HG03280 (cell line): Measurements from ENCODE around the gene TAF11L10.
"Not testable (repeated sequence)": the region's sequence is repeated elsewhere in the genome, so short reads cannot be mapped to it uniquely, and the experiment has no call there.

ENCODE experiments used
- ATAC-seq: cut with Tn5 transposase; IDR thresholded peaks from one replicate; pipeline ENCODE4 v1.9.1; 2021; ENCODE audit warnings: mild to moderate bottlenecking, moderate library complexity; ENCODE audit not compliant: unreplicated experiment

TAF11L10 gene

GRCh38 chr5:17597728-17598127 is at the start of gene TAF11L10:
TAF11L10 (minus strand) TSS chr5:17597828.
- ATAC-seq: not testable (repeated sequence)

GRCh38 chr5:17634160-17634559 is 36.5 kb upstream of the TAF11L10 start, which contains the start of gene TAF11L14:
TAF11L14 (plus strand) TSS chr5:17634460.
- ATAC-seq: no peak

GRCh38 chr5:17631788-17632187 is 34.2 kb upstream of the TAF11L10 start, which contains the start of gene TAF11L13:
TAF11L13 (plus strand) TSS chr5:17632088.
- ATAC-seq: not testable (repeated sequence)

- no peak for ATAC-seq
These were observed 28.1 kb upstream of the TAF11L10 start for GRCh38 chr5:17625686-17626085.

GRCh38 chr5:17620627-17621026 is 23.0 kb upstream of the TAF11L10 start:
- no peak for ATAC-seq

GRCh38 chr5:17619354-17619753 is 21.7 kb upstream of the TAF11L10 start:
- ATAC-seq: no peak

- ATAC-seq: no peak
These were observed 17.4 kb upstream of the TAF11L10 start for GRCh38 chr5:17614872-17615605.

- ATAC-seq: not testable (repeated sequence)
These were observed 12.5 kb upstream of the TAF11L10 start, which contains the start of gene TAF11L12 for GRCh38 chr5:17610092-17610491. TAF11L12 (plus strand) TSS chr5:17610392.

GRCh38 chr5:17607461-17607860 is 9.8 kb upstream of the TAF11L10 start:
- not testable (repeated sequence) for ATAC-seq

- ATAC-seq: no peak
These were observed 7.3 kb upstream of the TAF11L10 start for GRCh38 chr5:17604951-17605350.

- not testable (repeated sequence) for ATAC-seq
These were observed 6.3 kb upstream of the TAF11L10 start, which contains the start of gene TAF11L11 for GRCh38 chr5:17603880-17604279. TAF11L11 (plus strand) TSS chr5:17604183.

- not testable (repeated sequence) for ATAC-seq
These were observed 3.4 kb downstream of the TAF11L10 start, which contains the start of gene TAF11L9 for GRCh38 chr5:17594255-17594654. TAF11L9 (minus strand) TSS chr5:17594394.

GRCh38 chr5:17590860-17591259 is 6.8 kb downstream of the TAF11L10 start, which contains the start of gene TAF11L8:
TAF11L8 (minus strand) TSS chr5:17590960.
- not testable (repeated sequence) for ATAC-seq

GRCh38 chr5:17585658-17586057 is 12.0 kb downstream of the TAF11L10 start, which contains the start of gene TAF11L7:
TAF11L7 (minus strand) TSS chr5:17585758.
- ATAC-seq: not testable (repeated sequence)
